ENCODE data around the gene PTDSS2. TPM values are rescaled to one million over a fixed set of nuclear protein-coding genes. Genes with fewer than 3 reads are reported as not detected.

The PTDSS2 gene
- total and polyA plus RNA-seq, 2 of the 13 experiments (the other 11 are each of a cell fraction or from before 2014, with no cell fraction given): 21.7 to 26.4 TPM

GRCh38 chr11:445765-446588 lies 4.1 kb upstream of the PTDSS2 start (continued):
- no peak for TF ChIP-seq RBM22 (optimal IDR thresholded peaks at IDR 0.05; ENCODE audit: low read length)
- TF ChIP-seq SP5 (CRISPR knock-in tag; IDR thresholded peaks at IDR 0.05; ENCODE audit: borderline replicate concordance, low read depth): no peak
- no peak for TF ChIP-seq PTBP1 (IDR thresholded peaks at IDR 0.05; ENCODE audit: low read depth, low read length, poor library complexity, severe bottlenecking)
- TF ChIP-seq PPARG (CRISPR knock-in tag; conservative IDR thresholded peaks at IDR 0.05): 0 out of 2 replicates have a peak, but pooled peaks have one; percentile 23
- 0 out of 2 replicates have a peak, but pooled peaks have one; percentile 8 for TF ChIP-seq ZNF792 (CRISPR knock-in tag; IDR thresholded peaks at IDR 0.05)
- TF ChIP-seq PATZ1 (CRISPR knock-in tag; IDR thresholded peaks at IDR 0.05): peak; percentile 72; the same call in 1 of the 2 replicates
- TF ChIP-seq TIGD3 (CRISPR knock-in tag; IDR thresholded peaks at IDR 0.05; ENCODE audit: borderline replicate concordance): no peak
- no peak for TF ChIP-seq HDAC2 (CRISPR knock-in tag; IDR thresholded peaks at IDR 0.05)
- TF ChIP-seq ZNF224 (CRISPR knock-in tag; IDR thresholded peaks at IDR 0.05): no peak
- TF ChIP-seq ZNF124 (CRISPR knock-in tag; IDR thresholded peaks at IDR 0.05): no peak
- no peak for TF ChIP-seq PRDM15 (CRISPR knock-in tag; IDR thresholded peaks at IDR 0.05)
- no peak for TF ChIP-seq ZNF652 (CRISPR knock-in tag; IDR thresholded peaks at IDR 0.05; ENCODE audit: borderline replicate concordance, low read depth)
- TF ChIP-seq ZFP1 (CRISPR knock-in tag; IDR thresholded peaks at IDR 0.05): no peak
- TF ChIP-seq TFDP2 (CRISPR knock-in tag; IDR thresholded peaks at IDR 0.05): 0 out of 2 replicates have a peak, but pooled peaks have one; percentile 21
- no peak for TF ChIP-seq TARDBP (CRISPR knock-in tag; IDR thresholded peaks at IDR 0.05)
- peak; percentile 45 for TF ChIP-seq ZBTB7B (CRISPR knock-in tag; IDR thresholded peaks at IDR 0.05)
- TF ChIP-seq ZNF800 (CRISPR knock-in tag; IDR thresholded peaks at IDR 0.05): no peak; the same call in 1 of the 2 replicates
- no peak for TF ChIP-seq ZNF253 (CRISPR knock-in tag; IDR thresholded peaks at IDR 0.05; ENCODE audit: borderline replicate concordance)
- TF ChIP-seq ZNF572 (CRISPR knock-in tag; IDR thresholded peaks at IDR 0.05): no peak
- peak; percentile 77 for TF ChIP-seq MAX (IDR thresholded peaks at IDR 0.05)
